Mesenchymal stem cell (in vitro differentiated cells and primary cell): ENCODE results near the gene EPB41L1.

Experiments
- DNase-seq: peaks from one replicate; pipeline ENCODE4 v3.0.0-alpha.2; 2013
- H2AFZ ChIP-seq: one replicate; pipeline ENCODE4 v1.6.1; 2013; ENCODE audit warnings: low read depth, mild to moderate bottlenecking, control low read depth, inconsistent platforms, low read length, moderate library complexity
- H2AK5ac ChIP-seq: 2 replicates; pipeline ENCODE4 v1.6.1; 2013; ENCODE audit warnings: low read length, moderate library complexity, mild to moderate bottlenecking, inconsistent platforms; ENCODE audit not compliant: severe bottlenecking
- H2BK120ac ChIP-seq: one replicate; pipeline ENCODE4 v1.6.1; 2013; ENCODE audit warnings: low read depth, mild to moderate bottlenecking, inconsistent platforms, low read length, moderate library complexity
- H2BK12ac ChIP-seq, 2 experiments: one replicate each; pipeline ENCODE4 v1.6.1; 2013; ENCODE audit warnings: inconsistent platforms in 2 of 2, low read length in 2 of 2, mild to moderate bottlenecking in 2 of 2, moderate library complexity in 2 of 2, control low read depth in 1 of 2
- H2BK15ac ChIP-seq: one replicate; pipeline ENCODE4 v1.6.1; 2013; ENCODE audit warnings: mild to moderate bottlenecking, low read depth, inconsistent platforms; ENCODE audit not compliant: poor library complexity, severe bottlenecking
- H2BK5ac ChIP-seq: 2 replicates; pipeline ENCODE4 v1.6.1; 2013; ENCODE audit warnings: low read depth, mild to moderate bottlenecking, low read length, control low read depth, inconsistent platforms; ENCODE audit not compliant: poor library complexity, severe bottlenecking
- H3K14ac ChIP-seq, 2 experiments: one replicate each; pipeline ENCODE4 v1.6.1; 2013; ENCODE audit warnings: inconsistent platforms in 2 of 2, low read length in 2 of 2, control low read depth in 1 of 2, mild to moderate bottlenecking in 1 of 2, moderate library complexity in 1 of 2
- H3K18ac ChIP-seq, 2 experiments: one replicate each; pipeline ENCODE4 v1.6.1; 2013; ENCODE audit warnings: inconsistent platforms in 2 of 2, low read length in 2 of 2, control low read depth in 1 of 2, low read depth in 1 of 2, mild to moderate bottlenecking in 1 of 2
- H3K23ac ChIP-seq, 2 experiments: one replicate each; pipeline ENCODE4 v1.6.1; 2013; ENCODE audit warnings: inconsistent platforms in 2 of 2, low read length in 2 of 2, mild to moderate bottlenecking in 2 of 2, moderate library complexity in 2 of 2, control low read depth in 1 of 2
- H3K27ac ChIP-seq: 2 replicates; pipeline ENCODE4 v1.5.1; 2013; ENCODE audit warnings: mild to moderate bottlenecking, moderate library complexity, low read length, control low read depth, inconsistent platforms; ENCODE audit not compliant: poor library complexity, severe bottlenecking
- H3K27me3 ChIP-seq, 2 experiments: 2 replicates each; pipeline versions ENCODE4 v1.6.1 to v1.7.0; 2013; ENCODE audit warnings: low read length in 2 of 2, mild to moderate bottlenecking in 2 of 2, moderate library complexity in 2 of 2, control low read depth in 1 of 2, inconsistent platforms in 1 of 2; ENCODE audit not compliant: control insufficient read depth in 1 of 2, insufficient read depth in 1 of 2
- H3K36me3 ChIP-seq, 2 experiments: 2 replicates each; pipeline versions ENCODE4 v1.6.1 to v1.7.0; 2013; ENCODE audit warnings: low read length in 2 of 2, control low read depth in 1 of 2, inconsistent platforms in 1 of 2, low read depth in 1 of 2, mild to moderate bottlenecking in 1 of 2; ENCODE audit not compliant: insufficient read depth in 2 of 2, control insufficient read depth in 1 of 2
- H3K4ac ChIP-seq, 2 experiments: one replicate each; pipeline ENCODE4 v1.6.1; 2013; ENCODE audit warnings: inconsistent platforms in 2 of 2, low read length in 2 of 2, mild to moderate bottlenecking in 2 of 2, moderate library complexity in 2 of 2, control low read depth in 1 of 2, low read depth in 1 of 2
- H3K4me1 ChIP-seq: 2 replicates; pipeline ENCODE4 v1.6.1; 2013; ENCODE audit warnings: low read depth, low read length, control low read depth; ENCODE audit not compliant: control insufficient read depth, insufficient read depth
- H3K4me2 ChIP-seq: 2 replicates; pipeline ENCODE4 v1.6.1; 2013; ENCODE audit warnings: low read length, mild to moderate bottlenecking, inconsistent platforms; ENCODE audit not compliant: poor library complexity, severe bottlenecking
- H3K4me3 ChIP-seq, 2 experiments: 2 replicates each; pipeline versions ENCODE4 v1.5.1 to v1.7.0; 2013; ENCODE audit warnings: low read length in 2 of 2, mild to moderate bottlenecking in 2 of 2, control low read depth in 1 of 2, low read depth in 1 of 2; ENCODE audit not compliant: insufficient read depth in 1 of 2
- H3K79me1 ChIP-seq: replicated peaks from 2 replicates; pipeline ENCODE4 v1.6.1; 2013; ENCODE audit warnings: mild to moderate bottlenecking, control low read depth, low read length, inconsistent platforms; ENCODE audit not compliant: poor library complexity, severe bottlenecking
- H3K9ac ChIP-seq: 2 replicates; pipeline ENCODE4 v1.7.0; 2013; ENCODE audit warnings: mild to moderate bottlenecking, low read length, moderate library complexity
- H3K9me3 ChIP-seq: 2 replicates; pipeline ENCODE4 v1.7.0; 2013; ENCODE audit warnings: mild to moderate bottlenecking, low read length; ENCODE audit not compliant: control insufficient read depth
- H4K8ac ChIP-seq: one replicate; pipeline ENCODE4 v1.6.1; 2013; ENCODE audit warnings: inconsistent platforms, mild to moderate bottlenecking, low read length, moderate library complexity
- H4K91ac ChIP-seq: one replicate; pipeline ENCODE4 v1.6.1; 2013; ENCODE audit warnings: mild to moderate bottlenecking, low read length, inconsistent platforms
- WGBS: methylation state at CpG from one replicate; pipeline ENCODE4 v1.1.7; 2013; ENCODE audit warnings: mixed read lengths; 5-methylcytosine and 5-hydroxymethylcytosine counted together

The EPB41L1 gene

GRCh38 chr20:36260316-36260715 lies 105.8 kb downstream of the EPB41L1 start:
- no peak overlapping the region for H3K4ac ChIP-seq

GRCh38 chr20:36261389-36262105 lies 107.0 kb downstream of the EPB41L1 start:
- DNase-seq: no peak
- Histone ChIP-seq H3K4me3 (no peak overlapping the region), H4K8ac (no peak overlapping the region), H2BK15ac (no peak overlapping the region), H3K9ac (no peak overlapping the region), H3K27me3 (peaks cover 17 to 35% of the 10 kb centered on the region in 2 experiments), H3K23ac (no peak overlapping the region), H3K4me2 (no peak overlapping the region), H3K27ac (no peak overlapping the region), H3K36me3 (peaks cover 10% of the 10 kb centered on the region in 2 experiments), H4K91ac (no peak overlapping the region), H3K79me1 (no peaks in the 10 kb centered on the region), H2BK5ac (no peak overlapping the region), H3K4me1 (no peaks in the 10 kb centered on the region), H3K9me3 (no peaks in the 10 kb centered on the region), H3K14ac (no peak overlapping the region), H3K4ac (no peak overlapping the region), H2BK120ac (no peak overlapping the region), H2BK12ac (no peak overlapping the region), H3K18ac (no peak overlapping the region), H2AFZ (no peak overlapping the region), H2AK5ac (no peak overlapping the region)
- WGBS: 93% methylated on average over 12 of the region's 12 CpGs

More at GRCh38 chr20:36260316-36260715, 105.8 kb downstream of the EPB41L1 start:
- Histone ChIP-seq H2BK15ac (no peak overlapping the region), H4K8ac (no peak overlapping the region), H3K9me3 (no peaks in the 10 kb centered on the region), H3K14ac (no peak overlapping the region), H3K36me3 (peaks cover 22 to 23% of the 10 kb centered on the region in 2 experiments), H2BK5ac (no peak overlapping the region), H4K91ac (no peak overlapping the region), H2BK12ac (no peak overlapping the region), H2AK5ac (no peak overlapping the region), H3K23ac (no peak overlapping the region), H3K4me1 (no peaks in the 10 kb centered on the region), H3K79me1 (peaks cover 2% of the 10 kb centered on the region), H2AFZ (no peak overlapping the region), H3K4me3 (no peak overlapping the region), H3K18ac (no peak overlapping the region), H2BK120ac (no peak overlapping the region), H3K4me2 (no peak overlapping the region), H3K27me3 (peaks cover 13 to 23% of the 10 kb centered on the region in 2 experiments), H3K27ac (no peak overlapping the region), H3K9ac (no peak overlapping the region)
- 79% methylated on average over 7 of the region's 7 CpGs for WGBS
- DNase-seq: no peak

GRCh38 chr20:36262440-36262839 lies 107.9 kb downstream of the EPB41L1 start:
- no peak overlapping the region for H2BK5ac ChIP-seq
- H3K4me1 ChIP-seq: no peaks in the 10 kb centered on the region
- no peak overlapping the region for H2AK5ac ChIP-seq
- no peak overlapping the region for H4K8ac ChIP-seq
- no peak overlapping the region for H3K4me2 ChIP-seq
- peaks cover 20 to 44% of the 10 kb centered on the region in 2 experiments for H3K27me3 ChIP-seq
- DNase-seq: no peak
- peaks cover 3 to 4% of the 10 kb centered on the region in 2 experiments for H3K36me3 ChIP-seq
- WGBS: 93% methylated on average over 12 of the region's 12 CpGs
- H4K91ac ChIP-seq: no peak overlapping the region
- no peaks in the 10 kb centered on the region for H3K79me1 ChIP-seq
- no peak overlapping the region for H3K4me3 ChIP-seq
- no peak overlapping the region for H3K14ac ChIP-seq
- no peak overlapping the region for H3K4ac ChIP-seq
- H3K23ac ChIP-seq: no peak overlapping the region
- H2BK120ac ChIP-seq: no peak overlapping the region
- no peak overlapping the region for H2BK12ac ChIP-seq
- H3K18ac ChIP-seq: no peak overlapping the region
- no peaks in the 10 kb centered on the region for H3K9me3 ChIP-seq
- H2BK15ac ChIP-seq: no peak overlapping the region
- no peak overlapping the region for H2AFZ ChIP-seq
- no peak overlapping the region for H3K27ac ChIP-seq
- no peak overlapping the region for H3K9ac ChIP-seq

- Histone ChIP-seq H3K4me3 (peak overlapping the region in 1 of 2 experiments; percentile 9), H3K4me1 (no peaks in the 10 kb centered on the region)
These were observed 110.1 kb downstream of the EPB41L1 start for GRCh38 chr20:36264426-36265246.

More at GRCh38 chr20:36264426-36265246, 110.1 kb downstream of the EPB41L1 start:
- Histone ChIP-seq H3K27ac (no peak overlapping the region), H2BK12ac (no peak overlapping the region), H3K18ac (no peak overlapping the region), H3K4me2 (no peak overlapping the region), H3K79me1 (no peaks in the 10 kb centered on the region), H3K36me3 (no peaks in the 10 kb centered on the region), H2AFZ (no peak overlapping the region), H3K14ac (no peak overlapping the region), H2BK15ac (no peak overlapping the region), H4K91ac (peak overlapping the region; percentile 19), H2BK5ac (no peak overlapping the region), H2BK120ac (no peak overlapping the region), H2AK5ac (no peak overlapping the region), H3K27me3 (peaks cover 20 to 51% of the 10 kb centered on the region in 2 experiments), H3K9me3 (no peaks in the 10 kb centered on the region), H3K9ac (no peak overlapping the region), H4K8ac (no peak overlapping the region), H3K23ac (no peak overlapping the region), H3K4ac (no peak overlapping the region)
- DNase-seq: no peak
- WGBS: 91% methylated on average over 20 of the region's 20 CpGs
